ENCODE results near the gene TP53AIP1. TPM values are rescaled to one million over a fixed set of nuclear protein-coding genes. Genes with fewer than 3 reads are reported as not detected.

The TP53AIP1 gene
- total RNA-seq, 1 donor from 2014 or later: not detected

- H3K27me3 ChIP-seq (ENCODE audit: control insufficient read depth in 3 of 3, insufficient read depth in 3 of 3, low read length in 3 of 3): peaks cover 14 to 43% (median 17%) of the 10 kb centered on the region in 3 donors
- no peak overlapping the region for H3K4me3 ChIP-seq (ENCODE audit: low read length in 3 of 3)
- no peaks in the 10 kb centered on the region for H3K9me3 ChIP-seq (ENCODE audit: control insufficient read depth in 3 of 3, low read length in 3 of 3)
- H3K36me3 ChIP-seq (ENCODE audit: control insufficient read depth in 3 of 3, insufficient read depth in 3 of 3, low read length in 3 of 3): no peaks in the 10 kb centered on the region
- H3K4me1 ChIP-seq (ENCODE audit: control insufficient read depth in 3 of 3, insufficient read depth in 3 of 3, low read length in 3 of 3): peaks cover 4 to 5% (median 4%) of the 10 kb centered on the region in 3 donors
- peak overlapping the region; percentile 7 for H3K27ac ChIP-seq (ENCODE audit: low read depth, low read length)
- no peak overlapping the region for H3K9ac ChIP-seq (ENCODE audit: low read depth in 1 of 3, low read length in 3 of 3)
Observed at GRCh38 chr11:128909438-128910125, 33.1 kb downstream of the TP53AIP1 start.

GRCh38 chr11:128908391-128909246, 34.1 kb downstream of the TP53AIP1 start:
- H3K27ac ChIP-seq (ENCODE audit: low read depth, low read length): peak overlapping the region; percentile 25
- no peak overlapping the region for H3K4me3 ChIP-seq (ENCODE audit: low read length in 3 of 3)
- H3K9ac ChIP-seq (ENCODE audit: low read depth in 1 of 3, low read length in 3 of 3): no peak overlapping the region
- H3K27me3 ChIP-seq (ENCODE audit: control insufficient read depth in 3 of 3, insufficient read depth in 3 of 3, low read length in 3 of 3): peaks cover 17 to 45% (median 23%) of the 10 kb centered on the region in 3 donors
- H3K4me1 ChIP-seq (ENCODE audit: control insufficient read depth in 3 of 3, insufficient read depth in 3 of 3, low read length in 3 of 3): peaks cover 4 to 7% (median 5%) of the 10 kb centered on the region in 3 donors
- no peaks in the 10 kb centered on the region for H3K36me3 ChIP-seq (ENCODE audit: control insufficient read depth in 3 of 3, insufficient read depth in 3 of 3, low read length in 3 of 3)
- no peaks in the 10 kb centered on the region for H3K9me3 ChIP-seq (ENCODE audit: control insufficient read depth in 3 of 3, low read length in 3 of 3)

GRCh38 chr11:128907585-128907984, 35.1 kb downstream of the TP53AIP1 start:
- peaks cover 4 to 7% (median 5%) of the 10 kb centered on the region in 3 donors for H3K4me1 ChIP-seq (ENCODE audit: control insufficient read depth in 3 of 3, insufficient read depth in 3 of 3, low read length in 3 of 3)
- H3K27me3 ChIP-seq (ENCODE audit: control insufficient read depth in 3 of 3, insufficient read depth in 3 of 3, low read length in 3 of 3): peaks cover 15 to 48% (median 25%) of the 10 kb centered on the region in 3 donors
- no peaks in the 10 kb centered on the region for H3K36me3 ChIP-seq (ENCODE audit: control insufficient read depth in 3 of 3, insufficient read depth in 3 of 3, low read length in 3 of 3)
- H3K9me3 ChIP-seq (ENCODE audit: control insufficient read depth in 3 of 3, low read length in 3 of 3): no peaks in the 10 kb centered on the region
- peak overlapping the region; percentile 62 for H3K27ac ChIP-seq (ENCODE audit: low read depth, low read length)
- no peak overlapping the region for H3K4me3 ChIP-seq (ENCODE audit: low read length in 3 of 3)
- H3K9ac ChIP-seq (ENCODE audit: low read depth in 1 of 3, low read length in 3 of 3): no peak overlapping the region

- Histone ChIP-seq H3K9ac (ENCODE audit: low read depth in 1 of 3, low read length in 3 of 3) (no peak overlapping the region), H3K36me3 (ENCODE audit: control insufficient read depth in 3 of 3, insufficient read depth in 3 of 3, low read length in 3 of 3) (no peaks in the 10 kb centered on the region), H3K4me1 (ENCODE audit: control insufficient read depth in 3 of 3, insufficient read depth in 3 of 3, low read length in 3 of 3) (peaks cover 4 to 7% (median 5%) of the 10 kb centered on the region in 3 donors), H3K27ac (ENCODE audit: low read depth, low read length) (peak overlapping the region; percentile 62), H3K9me3 (ENCODE audit: control insufficient read depth in 3 of 3, low read length in 3 of 3) (no peaks in the 10 kb centered on the region), H3K27me3 (ENCODE audit: control insufficient read depth in 3 of 3, insufficient read depth in 3 of 3, low read length in 3 of 3) (peaks cover 24 to 46% (median 25%) of the 10 kb centered on the region in 3 donors), H3K4me3 (ENCODE audit: low read length in 3 of 3) (peak overlapping the region in 1 of 3 donors; percentile 35)
Observed at GRCh38 chr11:128906185-128907050, 36.3 kb downstream of the TP53AIP1 start.

- Histone ChIP-seq H3K9ac (ENCODE audit: low read depth in 1 of 3, low read length in 3 of 3) (no peak overlapping the region), H3K4me1 (ENCODE audit: control insufficient read depth in 3 of 3, insufficient read depth in 3 of 3, low read length in 3 of 3) (peaks cover 4 to 7% (median 5%) of the 10 kb centered on the region in 3 donors)
Observed at GRCh38 chr11:128905345-128906184, 37.1 kb downstream of the TP53AIP1 start.

GRCh38 chr11:128904656-128905344, 37.9 kb downstream of the TP53AIP1 start:
- Histone ChIP-seq H3K4me3 (ENCODE audit: low read length in 3 of 3) (peak overlapping the region; percentile 38 to 52 (median 45)), H3K9ac (ENCODE audit: low read depth in 1 of 3, low read length in 3 of 3) (no peak overlapping the region), H3K27ac (ENCODE audit: low read depth, low read length) (peak overlapping the region; percentile 62), H3K27me3 (ENCODE audit: control insufficient read depth in 3 of 3, insufficient read depth in 3 of 3, low read length in 3 of 3) (peaks cover 24 to 42% (median 25%) of the 10 kb centered on the region in 3 donors), H3K36me3 (ENCODE audit: control insufficient read depth in 3 of 3, insufficient read depth in 3 of 3, low read length in 3 of 3) (no peaks in the 10 kb centered on the region), H3K4me1 (ENCODE audit: control insufficient read depth in 3 of 3, insufficient read depth in 3 of 3, low read length in 3 of 3) (peaks cover 4 to 7% (median 5%) of the 10 kb centered on the region in 3 donors), H3K9me3 (ENCODE audit: control insufficient read depth in 3 of 3, low read length in 3 of 3) (no peaks in the 10 kb centered on the region)

More at GRCh38 chr11:128905345-128906184, 37.1 kb downstream of the TP53AIP1 start:
- peaks cover 24 to 43% (median 25%) of the 10 kb centered on the region in 3 donors for H3K27me3 ChIP-seq (ENCODE audit: control insufficient read depth in 3 of 3, insufficient read depth in 3 of 3, low read length in 3 of 3)
- peak overlapping the region; percentile 62 for H3K27ac ChIP-seq (ENCODE audit: low read depth, low read length)
- H3K36me3 ChIP-seq (ENCODE audit: control insufficient read depth in 3 of 3, insufficient read depth in 3 of 3, low read length in 3 of 3): no peaks in the 10 kb centered on the region
- peak overlapping the region; percentile 38 to 52 (median 50) for H3K4me3 ChIP-seq (ENCODE audit: low read length in 3 of 3)
- no peaks in the 10 kb centered on the region for H3K9me3 ChIP-seq (ENCODE audit: control insufficient read depth in 3 of 3, low read length in 3 of 3)

- Histone ChIP-seq H3K9ac (ENCODE audit: low read depth in 1 of 3, low read length in 3 of 3) (no peak overlapping the region), H3K36me3 (ENCODE audit: control insufficient read depth in 3 of 3, insufficient read depth in 3 of 3, low read length in 3 of 3) (no peaks in the 10 kb centered on the region), H3K27ac (ENCODE audit: low read depth, low read length) (peak overlapping the region; percentile 47), H3K9me3 (ENCODE audit: control insufficient read depth in 3 of 3, low read length in 3 of 3) (no peaks in the 10 kb centered on the region), H3K4me1 (ENCODE audit: control insufficient read depth in 3 of 3, insufficient read depth in 3 of 3, low read length in 3 of 3) (peaks cover 4 to 7% (median 5%) of the 10 kb centered on the region in 3 donors), H3K4me3 (ENCODE audit: low read length in 3 of 3) (no peak overlapping the region), H3K27me3 (ENCODE audit: control insufficient read depth in 3 of 3, insufficient read depth in 3 of 3, low read length in 3 of 3) (peaks cover 24 to 38% (median 25%) of the 10 kb centered on the region in 3 donors)
Observed at GRCh38 chr11:128904303-128904655, 38.4 kb downstream of the TP53AIP1 start.

GRCh38 chr11:128903248-128904061, 39.2 kb downstream of the TP53AIP1 start:
- Histone ChIP-seq H3K9me3 (ENCODE audit: control insufficient read depth in 3 of 3, low read length in 3 of 3) (no peaks in the 10 kb centered on the region), H3K4me1 (ENCODE audit: control insufficient read depth in 3 of 3, insufficient read depth in 3 of 3, low read length in 3 of 3) (peaks cover 2 to 5% (median 4%) of the 10 kb centered on the region in 3 donors), H3K36me3 (ENCODE audit: control insufficient read depth in 3 of 3, insufficient read depth in 3 of 3, low read length in 3 of 3) (no peaks in the 10 kb centered on the region), H3K27ac (ENCODE audit: low read depth, low read length) (no peak overlapping the region), H3K27me3 (ENCODE audit: control insufficient read depth in 3 of 3, insufficient read depth in 3 of 3, low read length in 3 of 3) (peaks cover 24 to 30% (median 25%) of the 10 kb centered on the region in 3 donors), H3K4me3 (ENCODE audit: low read length in 3 of 3) (no peak overlapping the region), H3K9ac (ENCODE audit: low read depth in 1 of 3, low read length in 3 of 3) (no peak overlapping the region)

Data from skeletal muscle tissue (tissue), 4 donors.